Tibial nerve (tissue), 4 donors: Measurements from ENCODE around the gene CFAP46.

ENCODE experiments used
- EP300 ChIP-seq, 2 donors: sonication (generic); formaldehyde crosslinking; IDR thresholded peaks; one replicate each; pipeline ENCODE4 v1.6.1; 2017; ENCODE audit warnings: antibody characterized with exemption in 2 of 2, mild to moderate bottlenecking in 1 of 2
- POLR2A ChIP-seq, 2 donors: fragments of 450-650 bp; IDR thresholded peaks; one replicate each; pipeline ENCODE4 v1.6.1; 2017; ENCODE audit warnings: antibody characterized with exemption in 2 of 2, mild to moderate bottlenecking in 2 of 2, moderate library complexity in 2 of 2
- TF ChIP-seq, protein P1 (sequence below), 5 experiments: fragments of 200-600 bp in 3 of 5; fragments of 450-650 bp in 2 of 5; sonication (generic) in 3 of 5; IDR thresholded peaks; one replicate each; pipeline ENCODE4 v1.5.1; 2016 to 2019; ENCODE audit warnings: antibody characterized with exemption in 5 of 5, mild to moderate bottlenecking in 3 of 5, moderate library complexity in 2 of 5

GRCh38 chr10:132897516-132898381, 44.6 kb downstream of the CFAP46 start:
- TF ChIP-seq, protein P1, sequence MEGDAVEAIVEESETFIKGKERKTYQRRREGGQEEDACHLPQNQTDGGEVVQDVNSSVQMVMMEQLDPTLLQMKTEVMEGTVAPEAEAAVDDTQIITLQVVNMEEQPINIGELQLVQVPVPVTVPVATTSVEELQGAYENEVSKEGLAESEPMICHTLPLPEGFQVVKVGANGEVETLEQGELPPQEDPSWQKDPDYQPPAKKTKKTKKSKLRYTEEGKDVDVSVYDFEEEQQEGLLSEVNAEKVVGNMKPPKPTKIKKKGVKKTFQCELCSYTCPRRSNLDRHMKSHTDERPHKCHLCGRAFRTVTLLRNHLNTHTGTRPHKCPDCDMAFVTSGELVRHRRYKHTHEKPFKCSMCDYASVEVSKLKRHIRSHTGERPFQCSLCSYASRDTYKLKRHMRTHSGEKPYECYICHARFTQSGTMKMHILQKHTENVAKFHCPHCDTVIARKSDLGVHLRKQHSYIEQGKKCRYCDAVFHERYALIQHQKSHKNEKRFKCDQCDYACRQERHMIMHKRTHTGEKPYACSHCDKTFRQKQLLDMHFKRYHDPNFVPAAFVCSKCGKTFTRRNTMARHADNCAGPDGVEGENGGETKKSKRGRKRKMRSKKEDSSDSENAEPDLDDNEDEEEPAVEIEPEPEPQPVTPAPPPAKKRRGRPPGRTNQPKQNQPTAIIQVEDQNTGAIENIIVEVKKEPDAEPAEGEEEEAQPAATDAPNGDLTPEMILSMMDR (IDR thresholded peaks at IDR 0.05) = no peak
- TF ChIP-seq POLR2A (IDR thresholded peaks at IDR 0.05) (no peak), EP300 (IDR thresholded peaks at IDR 0.05) (no peak)
